HFFc6 (cell line): ENCODE data around the gene C19orf25. TPM values are rescaled to one million over a fixed set of nuclear protein-coding genes. Genes with fewer than 3 reads are reported as not detected.

Experiments used
- DNase-seq: peaks from one replicate; pipeline ENCODE4 v3.0.0-alpha.2; 2018
- H3K27ac Mint-ChIP-seq: 2 replicates; pipeline ENCODE4 v1.8.0; 2020; ENCODE audit warnings: mild to moderate bottlenecking, mixed read lengths
- H3K27me3 Mint-ChIP-seq: 2 replicates; pipeline ENCODE4 v1.8.0; 2021; ENCODE audit warnings: mild to moderate bottlenecking, moderate library complexity, mixed read lengths; ENCODE audit not compliant: insufficient read depth
- H3K36me3 Mint-ChIP-seq: 2 replicates; pipeline ENCODE4 v1.8.0; 2021; ENCODE audit warnings: low read depth, mixed read lengths
- H3K4me1 Mint-ChIP-seq: 2 replicates; pipeline ENCODE4 v1.8.0; 2020; ENCODE audit warnings: low read depth, mixed read lengths
- H3K4me3 Mint-ChIP-seq: 2 replicates; pipeline ENCODE4 v1.8.0; 2020; ENCODE audit warnings: mild to moderate bottlenecking, moderate library complexity, mixed read lengths
- H3K9me3 Mint-ChIP-seq: 2 replicates; pipeline ENCODE4 v1.8.0; 2020; ENCODE audit warnings: mild to moderate bottlenecking, mixed read lengths
- total RNA-seq, 6 experiments: library from RNA; stranded (reverse); fragmentation: NEBNext Ultra II Directional; extraction: Animal tissue kit (Norgen Biotek cat#: 25700); gene quantifications; 2 replicates in 1 of 6; 3 replicates in 5 of 6; pipeline ENCODE4 v1.2.3, GENCODE V29; 2021
- TF ChIP-seq, protein P1 (sequence below): fragments of 200-600 bp; sonication (generic); IDR thresholded peaks from 2 replicates; pipeline ENCODE4 v1.5.0; 2021; ENCODE audit warnings: antibody characterized with exemption, mild to moderate bottlenecking

The C19orf25 gene
- total RNA-seq, 6 experiments from 2014 or later, result 26.7 to 34.8 (median 29.6) TPM

DNA sequence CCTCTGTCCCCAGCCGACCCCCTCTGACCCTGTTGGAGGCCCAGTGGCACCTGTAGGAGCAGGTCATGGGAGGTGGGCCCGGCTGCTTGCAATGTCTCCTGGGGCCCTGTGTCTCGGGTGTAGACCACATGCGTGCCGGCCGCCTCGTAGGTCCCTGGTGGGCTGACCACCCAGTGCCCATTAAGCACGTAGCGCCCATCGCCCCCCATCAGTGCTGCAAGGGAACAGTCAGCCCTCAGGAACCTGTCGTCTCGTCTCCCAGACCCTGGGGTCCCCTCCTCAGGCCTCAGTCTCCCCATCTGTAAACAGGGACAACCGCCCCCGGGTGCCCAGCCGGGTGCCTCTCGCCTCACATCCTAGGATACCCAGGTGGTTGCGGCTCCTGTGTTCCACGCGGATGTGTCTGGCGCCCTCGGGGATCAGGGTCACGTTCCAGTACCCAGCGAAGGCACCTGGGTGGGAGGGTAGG is 28.2 kb upstream of the C19orf25 start:
- H3K4me1 Mint-ChIP-seq, result peaks cover 5% of the 10 kb centered on the region; the same call in 1 of the 2 replicates
- TF ChIP-seq, protein P1, sequence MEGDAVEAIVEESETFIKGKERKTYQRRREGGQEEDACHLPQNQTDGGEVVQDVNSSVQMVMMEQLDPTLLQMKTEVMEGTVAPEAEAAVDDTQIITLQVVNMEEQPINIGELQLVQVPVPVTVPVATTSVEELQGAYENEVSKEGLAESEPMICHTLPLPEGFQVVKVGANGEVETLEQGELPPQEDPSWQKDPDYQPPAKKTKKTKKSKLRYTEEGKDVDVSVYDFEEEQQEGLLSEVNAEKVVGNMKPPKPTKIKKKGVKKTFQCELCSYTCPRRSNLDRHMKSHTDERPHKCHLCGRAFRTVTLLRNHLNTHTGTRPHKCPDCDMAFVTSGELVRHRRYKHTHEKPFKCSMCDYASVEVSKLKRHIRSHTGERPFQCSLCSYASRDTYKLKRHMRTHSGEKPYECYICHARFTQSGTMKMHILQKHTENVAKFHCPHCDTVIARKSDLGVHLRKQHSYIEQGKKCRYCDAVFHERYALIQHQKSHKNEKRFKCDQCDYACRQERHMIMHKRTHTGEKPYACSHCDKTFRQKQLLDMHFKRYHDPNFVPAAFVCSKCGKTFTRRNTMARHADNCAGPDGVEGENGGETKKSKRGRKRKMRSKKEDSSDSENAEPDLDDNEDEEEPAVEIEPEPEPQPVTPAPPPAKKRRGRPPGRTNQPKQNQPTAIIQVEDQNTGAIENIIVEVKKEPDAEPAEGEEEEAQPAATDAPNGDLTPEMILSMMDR, result no peak
- H3K9me3 Mint-ChIP-seq, result 0 out of 2 replicates have a peak, but pooled peaks cover 3% of the 10 kb centered on the region
- H3K27me3 Mint-ChIP-seq, result peaks cover 13% of the 10 kb centered on the region
- H3K4me3 Mint-ChIP-seq, result no peak overlapping the region
- no peak overlapping the region; the same call in 1 of the 2 replicates for H3K27ac Mint-ChIP-seq
- DNase-seq, result no peak
- peaks cover 6% of the 10 kb centered on the region; the same call in 1 of the 2 replicates for H3K36me3 Mint-ChIP-seq

DNA sequence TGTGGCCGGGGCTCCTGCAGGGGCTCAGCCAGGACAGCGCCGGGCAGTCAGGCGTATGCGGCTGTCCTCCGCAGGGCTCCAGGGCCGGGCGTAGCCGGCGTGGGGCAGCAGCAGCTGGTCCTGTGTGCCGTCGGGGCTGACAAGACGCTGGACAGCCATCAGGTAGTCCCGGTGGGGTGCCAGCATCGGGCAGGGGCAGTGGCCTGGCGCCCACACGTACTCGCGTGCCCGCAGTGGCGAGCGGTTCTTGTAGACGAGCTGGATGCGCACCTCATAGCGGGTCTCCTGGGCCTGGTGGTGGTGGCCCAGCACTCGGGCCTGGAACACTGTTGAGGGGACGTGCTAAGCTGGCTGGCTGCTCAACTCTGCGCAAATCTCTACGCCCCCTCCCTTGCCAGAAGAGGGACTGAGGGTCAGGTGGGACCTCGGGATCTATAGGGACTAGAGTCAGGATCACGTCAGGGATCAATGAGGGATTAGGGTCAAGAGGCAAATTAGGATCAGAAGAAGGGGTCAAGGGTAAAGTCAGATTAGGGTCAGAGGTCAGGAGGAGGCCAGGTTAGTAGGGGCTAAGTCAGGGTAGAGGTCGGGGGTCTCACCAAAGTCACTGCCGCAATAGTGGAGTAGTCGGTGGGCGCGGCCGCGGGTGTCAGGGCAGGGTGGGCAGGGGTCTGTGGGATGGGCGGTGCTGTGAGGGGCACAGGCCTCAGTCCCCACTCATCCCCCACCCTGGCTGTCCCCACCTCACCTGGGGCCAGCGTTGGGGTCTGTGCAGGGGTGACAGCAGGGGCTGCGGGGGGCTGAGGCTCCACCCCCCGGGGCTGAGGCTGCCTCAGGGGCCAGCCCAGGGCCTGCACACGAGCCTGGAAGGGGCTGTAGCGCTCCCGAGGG is 27.2 kb upstream of the C19orf25 start:
- Mint-ChIP-seq H3K27ac (no peak overlapping the region), H3K9me3 (0 out of 2 replicates have a peak, but pooled peaks cover 3% of the 10 kb centered on the region), H3K27me3 (peaks cover 13% of the 10 kb centered on the region), H3K4me1 (peaks cover 5% of the 10 kb centered on the region; the same call in 1 of the 2 replicates), H3K4me3 (no peak overlapping the region), H3K36me3 (peaks cover 6% of the 10 kb centered on the region; the same call in 1 of the 2 replicates)
- no peak for DNase-seq
- TF ChIP-seq, protein P1, result no peak

DNA sequence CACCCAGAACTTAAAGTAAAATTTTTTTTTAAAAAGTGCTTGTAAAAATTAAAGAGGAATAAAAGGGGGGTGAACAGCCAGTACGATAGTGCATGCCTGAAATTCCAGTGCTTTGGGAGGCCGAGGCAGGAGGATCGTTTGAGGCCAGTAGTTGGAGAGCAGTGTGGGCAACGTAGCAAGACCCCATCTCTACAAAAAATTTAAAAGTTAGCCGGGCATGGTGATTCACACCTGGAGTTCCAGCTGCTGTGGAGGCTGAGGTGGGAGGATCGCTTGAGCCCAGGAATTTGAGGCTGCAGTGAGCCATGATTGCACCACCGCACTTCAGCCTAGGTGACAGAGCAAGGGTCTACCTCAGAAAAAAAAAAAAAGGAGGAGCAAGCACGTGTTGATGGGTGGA is 26.0 kb upstream of the C19orf25 start:
- Mint-ChIP-seq H3K27me3 (peaks cover 14% of the 10 kb centered on the region), H3K4me3 (no peak overlapping the region), H3K36me3 (peaks cover 6% of the 10 kb centered on the region; the same call in 1 of the 2 replicates), H3K27ac (no peak overlapping the region), H3K4me1 (peaks cover 5% of the 10 kb centered on the region; the same call in 1 of the 2 replicates), H3K9me3 (0 out of 2 replicates have a peak, but pooled peaks cover 3% of the 10 kb centered on the region)
- DNase-seq, result no peak
- TF ChIP-seq, protein P1, result no peak

DNA sequence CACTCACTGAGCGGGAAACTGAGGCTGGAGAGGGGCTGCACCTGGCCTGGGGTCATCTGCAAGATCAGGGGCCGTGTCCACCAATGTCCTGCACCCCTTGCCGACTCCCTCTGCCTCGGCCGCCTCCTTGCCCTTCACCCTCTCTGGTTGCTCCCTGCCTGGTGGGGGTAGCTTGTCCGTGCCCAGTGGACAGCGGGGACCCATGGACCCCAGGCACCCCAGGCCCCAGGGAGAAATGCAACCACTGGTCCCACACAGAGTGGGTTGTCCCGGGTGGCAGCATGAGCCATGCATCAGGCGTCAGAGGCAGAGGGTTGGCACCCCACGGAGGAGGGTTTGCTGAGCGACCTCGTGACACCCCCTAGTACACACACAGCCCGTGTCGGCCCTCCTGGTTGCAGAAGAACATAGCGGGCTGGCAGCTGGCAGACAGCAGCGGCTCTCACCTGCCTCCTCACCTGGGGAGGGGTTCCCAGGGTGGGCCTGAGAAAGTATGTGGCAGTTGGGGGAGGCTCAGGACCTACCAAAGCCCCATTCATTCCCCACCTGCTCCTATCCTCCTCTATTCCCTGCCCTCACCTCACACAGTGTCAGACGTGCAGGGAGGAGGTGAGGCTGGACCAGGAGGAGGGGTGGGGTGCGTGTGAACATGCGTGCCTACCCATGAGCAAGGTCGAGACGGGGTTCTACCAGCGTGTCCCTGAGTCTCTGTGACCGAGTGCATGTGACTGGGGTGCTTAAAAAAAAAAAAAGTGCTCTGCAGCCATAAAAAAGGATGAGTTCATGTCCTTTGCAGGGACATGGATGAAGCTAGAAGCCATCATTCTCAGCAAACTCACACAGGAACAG is 25.1 kb upstream of the C19orf25 start:
- TF ChIP-seq, protein P1, result no peak
- Mint-ChIP-seq H3K9me3 (0 out of 2 replicates have a peak, but pooled peaks cover 3% of the 10 kb centered on the region), H3K36me3 (peaks cover 6% of the 10 kb centered on the region; the same call in 1 of the 2 replicates), H3K27me3 (peaks cover 13% of the 10 kb centered on the region), H3K27ac (no peak overlapping the region), H3K4me1 (peaks cover 5% of the 10 kb centered on the region; the same call in 1 of the 2 replicates), H3K4me3 (no peak overlapping the region)
- DNase-seq, result no peak
